ENCODE data around the gene RABAC1. TPM values are rescaled to one million over a fixed set of nuclear protein-coding genes. Genes with fewer than 3 reads are reported as not detected.

RABAC1 gene
- total RNA-seq, 1 donor from 2014 or later = 257 TPM

DNA sequence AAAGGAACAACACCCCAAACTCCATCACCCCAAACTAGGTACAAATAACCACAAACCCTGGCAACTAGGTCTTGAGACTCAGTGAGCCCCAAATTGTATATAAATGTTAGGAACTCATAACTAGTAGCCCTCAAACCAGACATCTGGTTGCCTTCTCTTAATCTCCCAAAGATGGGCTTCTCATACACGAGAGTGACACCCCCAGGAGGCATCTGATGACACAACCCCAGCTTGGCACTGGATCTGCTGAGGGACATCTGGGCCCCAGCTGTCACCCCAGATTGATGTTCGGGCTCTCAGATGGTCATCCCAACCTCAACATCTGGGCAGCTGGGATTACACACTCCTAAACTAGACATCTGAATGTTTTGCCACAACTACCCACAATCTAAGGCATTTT is 14.8 kb downstream of the RABAC1 start:
- H4K20me1 ChIP-seq (ENCODE audit: insufficient read depth, low read length) = no peaks in the 10 kb centered on the region
- no peak overlapping the region for H3K9ac ChIP-seq (ENCODE audit: low read length)
- H3K4me3 ChIP-seq (ENCODE audit: insufficient read depth, low read depth, low read length) = no peak overlapping the region
- TF ChIP-seq EZH2 (IDR thresholded peaks at IDR 0.05; ENCODE audit: insufficient read depth, low read length) = no peak
- TF ChIP-seq, protein P1, sequence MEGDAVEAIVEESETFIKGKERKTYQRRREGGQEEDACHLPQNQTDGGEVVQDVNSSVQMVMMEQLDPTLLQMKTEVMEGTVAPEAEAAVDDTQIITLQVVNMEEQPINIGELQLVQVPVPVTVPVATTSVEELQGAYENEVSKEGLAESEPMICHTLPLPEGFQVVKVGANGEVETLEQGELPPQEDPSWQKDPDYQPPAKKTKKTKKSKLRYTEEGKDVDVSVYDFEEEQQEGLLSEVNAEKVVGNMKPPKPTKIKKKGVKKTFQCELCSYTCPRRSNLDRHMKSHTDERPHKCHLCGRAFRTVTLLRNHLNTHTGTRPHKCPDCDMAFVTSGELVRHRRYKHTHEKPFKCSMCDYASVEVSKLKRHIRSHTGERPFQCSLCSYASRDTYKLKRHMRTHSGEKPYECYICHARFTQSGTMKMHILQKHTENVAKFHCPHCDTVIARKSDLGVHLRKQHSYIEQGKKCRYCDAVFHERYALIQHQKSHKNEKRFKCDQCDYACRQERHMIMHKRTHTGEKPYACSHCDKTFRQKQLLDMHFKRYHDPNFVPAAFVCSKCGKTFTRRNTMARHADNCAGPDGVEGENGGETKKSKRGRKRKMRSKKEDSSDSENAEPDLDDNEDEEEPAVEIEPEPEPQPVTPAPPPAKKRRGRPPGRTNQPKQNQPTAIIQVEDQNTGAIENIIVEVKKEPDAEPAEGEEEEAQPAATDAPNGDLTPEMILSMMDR (IDR thresholded peaks at IDR 0.05; ENCODE audit: insufficient read depth, low read depth, low read length) = no peak
- H2AFZ ChIP-seq (ENCODE audit: low read depth, low read length) = no peak overlapping the region
- H3K9me3 ChIP-seq (ENCODE audit: insufficient read depth, low read depth, low read length) = no peaks in the 10 kb centered on the region
- H3K4me1 ChIP-seq (ENCODE audit: insufficient read depth, low read length) = peaks cover 3% of the 10 kb centered on the region
- FAIRE-seq (no peak), DNase-seq (ENCODE audit: low read depth) (no peak)
- Mint-ChIP-seq H3K4me1 (ENCODE audit: low read depth, unreplicated experiment) (no peaks in the 10 kb centered on the region), H3K9me3 (ENCODE audit: unreplicated experiment) (peaks cover 5% of the 10 kb centered on the region), H3K27me3 (ENCODE audit: low read depth, unreplicated experiment) (peaks cover 27% of the 10 kb centered on the region), H3K36me3 (ENCODE audit: low read depth, unreplicated experiment) (peaks cover 12% of the 10 kb centered on the region), H3K4me3 (ENCODE audit: unreplicated experiment) (no peak overlapping the region), H3K27ac (ENCODE audit: unreplicated experiment) (no peak overlapping the region)
- H3K27me3 ChIP-seq (ENCODE audit: insufficient read depth, low read length) = no peaks in the 10 kb centered on the region
- no peak overlapping the region for H3K27ac ChIP-seq (ENCODE audit: low read depth, low read length)
- H3K79me2 ChIP-seq (ENCODE audit: insufficient read depth, low read length) = no peaks in the 10 kb centered on the region
- H3K4me2 ChIP-seq (ENCODE audit: low read length) = no peak overlapping the region
- no peaks in the 10 kb centered on the region for H3K36me3 ChIP-seq (ENCODE audit: insufficient read depth, low read length)

DNA sequence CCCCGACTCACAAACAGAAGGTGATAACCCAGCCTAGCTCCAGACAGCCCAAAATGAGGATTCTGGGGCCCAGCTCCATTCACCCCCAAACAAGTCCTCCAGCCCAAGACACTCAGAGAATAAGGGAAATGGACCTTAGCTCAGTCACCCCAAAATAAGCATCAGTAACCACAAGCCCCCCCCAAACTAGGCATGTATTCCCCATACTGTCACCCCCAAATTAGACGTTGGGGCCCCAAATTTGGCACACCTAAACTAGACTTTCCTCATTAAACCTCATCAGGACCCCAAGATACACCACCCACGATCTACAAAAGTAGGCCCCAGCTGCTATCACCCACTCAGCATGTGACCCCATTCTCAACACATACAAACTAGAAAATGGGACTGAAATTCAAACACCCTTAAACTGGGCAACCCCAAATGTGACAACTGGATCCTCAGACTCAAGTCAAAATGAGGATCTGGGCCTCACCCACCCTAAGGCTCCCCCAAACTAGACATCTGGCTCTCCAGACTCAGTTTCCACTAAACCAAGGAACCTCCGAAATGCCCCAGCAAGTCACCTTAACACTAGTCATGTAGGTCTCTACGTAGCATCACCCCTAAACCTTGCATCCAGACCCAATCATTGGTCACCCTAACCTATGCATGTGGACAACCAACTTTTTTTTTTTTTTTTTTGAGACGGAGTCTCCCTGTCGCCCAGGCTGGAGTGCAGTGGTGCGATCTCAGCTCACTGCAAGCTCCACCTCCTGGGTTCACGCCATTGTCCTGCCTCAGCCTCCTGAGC is 17.5 kb downstream of the RABAC1 start:
- no peaks in the 10 kb centered on the region for H3K79me2 ChIP-seq (ENCODE audit: insufficient read depth, low read length)
- no peak overlapping the region for H2AFZ ChIP-seq (ENCODE audit: low read depth, low read length)
- Mint-ChIP-seq H3K36me3 (ENCODE audit: low read depth, unreplicated experiment) (peaks cover 8% of the 10 kb centered on the region), H3K4me3 (ENCODE audit: unreplicated experiment) (peak overlapping the region; percentile 79), H3K4me1 (ENCODE audit: low read depth, unreplicated experiment) (peaks cover 6% of the 10 kb centered on the region), H3K27me3 (ENCODE audit: low read depth, unreplicated experiment) (peaks cover 28% of the 10 kb centered on the region), H3K27ac (ENCODE audit: unreplicated experiment) (peak overlapping the region; percentile 62), H3K9me3 (ENCODE audit: unreplicated experiment) (peaks cover 5% of the 10 kb centered on the region)
- H3K9me3 ChIP-seq (ENCODE audit: insufficient read depth, low read depth, low read length) = no peaks in the 10 kb centered on the region
- H3K9ac ChIP-seq (ENCODE audit: low read length) = no peak overlapping the region
- peaks cover 6% of the 10 kb centered on the region for H3K4me1 ChIP-seq (ENCODE audit: insufficient read depth, low read length)
- no peaks in the 10 kb centered on the region for H3K36me3 ChIP-seq (ENCODE audit: insufficient read depth, low read length)
- no peak overlapping the region for H3K27ac ChIP-seq (ENCODE audit: low read depth, low read length)
- TF ChIP-seq, protein P1 (IDR thresholded peaks at IDR 0.05; ENCODE audit: insufficient read depth, low read depth, low read length) = no peak
- TF ChIP-seq EZH2 (IDR thresholded peaks at IDR 0.05; ENCODE audit: insufficient read depth, low read length) = no peak
- FAIRE-seq = no peak
- H3K4me3 ChIP-seq (ENCODE audit: insufficient read depth, low read depth, low read length) = no peak overlapping the region
- H3K4me2 ChIP-seq (ENCODE audit: low read length) = peak overlapping the region; percentile 95
- H4K20me1 ChIP-seq (ENCODE audit: insufficient read depth, low read length) = peaks cover under 1% of the 10 kb centered on the region
- peaks cover 6% of the 10 kb centered on the region for H3K27me3 ChIP-seq (ENCODE audit: insufficient read depth, low read length)
- DNase-seq (ENCODE audit: low read depth) = no peak
